ENCODE data around the gene FBXO3.
A peak's percentile ranks its signal among the peaks of the same experiment; 100 is the strongest.
"Not testable (repeated sequence)": the region's sequence is repeated elsewhere in the genome, so short reads cannot be mapped to it uniquely, and the experiment has no call there.

FBXO3 gene

GRCh38 chr11:33773987-33774735, at the start of gene FBXO3:
FBXO3 (minus strand) TSS chr11:33774520; CDS start chr11:33774497, 23 bp downstream.
- no peak for FAIRE-seq

GRCh38 chr11:33822981-33823380, 48.7 kb upstream of the FBXO3 start:
- FAIRE-seq; DNase-seq (ENCODE audit: low spot score): not testable (repeated sequence)

More at GRCh38 chr11:33773987-33774735, at the start of gene FBXO3:
- DNase-seq (ENCODE audit: low spot score): peak; percentile 50

- DNase-seq (ENCODE audit: low spot score) (no peak), FAIRE-seq (no peak)
These were observed 45.1 kb upstream of the FBXO3 start for GRCh38 chr11:33819278-33820035.

GRCh38 chr11:33808228-33808828, 34.0 kb upstream of the FBXO3 start:
- FAIRE-seq: no peak

GRCh38 chr11:33804471-33804870, 30.2 kb upstream of the FBXO3 start:
- FAIRE-seq: no peak
- no peak for DNase-seq (ENCODE audit: low spot score)

More at GRCh38 chr11:33808228-33808828, 34.0 kb upstream of the FBXO3 start:
- peak; percentile 33 for DNase-seq (ENCODE audit: low spot score)

GRCh38 chr11:33802194-33802950, 28.1 kb upstream of the FBXO3 start:
- DNase-seq (ENCODE audit: low spot score): peak; percentile 67

GRCh38 chr11:33801821-33802193, 27.5 kb upstream of the FBXO3 start:
- DNase-seq (ENCODE audit: low spot score) (no peak), FAIRE-seq (no peak)

More at GRCh38 chr11:33802194-33802950, 28.1 kb upstream of the FBXO3 start:
- no peak for FAIRE-seq

GRCh38 chr11:33797879-33798278, 23.6 kb upstream of the FBXO3 start:
- DNase-seq (ENCODE audit: low spot score): no peak
- FAIRE-seq: no peak

GRCh38 chr11:33790040-33790439, 15.7 kb upstream of the FBXO3 start:
- DNase-seq (ENCODE audit: low spot score): no peak
- FAIRE-seq: no peak

GRCh38 chr11:33788095-33788494, 13.8 kb upstream of the FBXO3 start:
- not testable (repeated sequence) for FAIRE-seq; DNase-seq (ENCODE audit: low spot score)

- FAIRE-seq: no peak
- DNase-seq (ENCODE audit: low spot score): no peak
These were observed 12.8 kb upstream of the FBXO3 start for GRCh38 chr11:33787076-33787475.

- no peak for FAIRE-seq
- no peak for DNase-seq (ENCODE audit: low spot score)
These were observed 11.3 kb upstream of the FBXO3 start for GRCh38 chr11:33785609-33786008.

- FAIRE-seq (no peak), DNase-seq (ENCODE audit: low spot score) (peak; percentile 20)
These were observed 5.7 kb upstream of the FBXO3 start for GRCh38 chr11:33779849-33780528.

- DNase-seq (ENCODE audit: low spot score) (peak; percentile 11), FAIRE-seq (no peak)
These were observed 4.4 kb upstream of the FBXO3 start for GRCh38 chr11:33778675-33779074.

GRCh38 chr11:33777906-33778305, 3.6 kb upstream of the FBXO3 start:
- DNase-seq (ENCODE audit: low spot score): no peak
- FAIRE-seq: no peak

GRCh38 chr11:33775832-33776470, 1.6 kb upstream of the FBXO3 start:
- FAIRE-seq (peak; percentile 62), DNase-seq (ENCODE audit: low spot score) (no peak)

GRCh38 chr11:33775467-33775807, 1.1 kb upstream of the FBXO3 start:
- DNase-seq (ENCODE audit: low spot score) (no peak), FAIRE-seq (no peak)

- no peak for FAIRE-seq
- DNase-seq (ENCODE audit: low spot score): no peak
These were observed 581 bp upstream of the FBXO3 start for GRCh38 chr11:33774736-33775466.

GRCh38 chr11:33773404-33773986, 825 bp downstream of the FBXO3 start:
- FAIRE-seq (no peak), DNase-seq (ENCODE audit: low spot score) (no peak)
